ENCODE data around the gene PHF20.
"Not testable (repeated sequence)": the region's sequence is repeated elsewhere in the genome, so short reads cannot be mapped to it uniquely, and the experiment has no call there.

The PHF20 gene

DNA sequence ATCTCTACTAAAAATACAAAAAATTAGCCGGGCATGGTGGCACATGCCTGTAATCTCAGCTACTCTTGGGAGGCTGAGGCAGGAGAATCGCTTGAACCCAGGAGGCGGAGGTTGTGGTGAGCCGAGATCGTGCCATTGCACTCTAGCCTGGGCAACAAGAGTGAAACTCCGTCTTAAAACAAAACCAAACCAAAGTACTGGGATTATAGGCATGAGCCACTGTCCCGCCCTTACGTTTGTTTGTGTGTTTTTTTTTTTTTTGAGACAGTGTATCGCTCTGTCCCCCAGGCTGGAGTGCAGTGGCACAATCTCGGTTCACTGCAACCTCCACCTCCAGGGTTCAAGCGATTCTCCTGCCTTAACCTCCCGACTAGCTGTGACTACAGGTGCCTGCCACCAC is 12.0 kb downstream of the PHF20 start:
- DNase-seq: not testable (repeated sequence)

GRCh38 chr20:35785541-35785940 is 13.7 kb downstream of the PHF20 start:
- DNase-seq: not testable (repeated sequence)

GRCh38 chr20:35788796-35789195 is 17.0 kb downstream of the PHF20 start:
- no peak for DNase-seq

- DNase-seq: no peak
Observed at GRCh38 chr20:35791097-35791496, 19.3 kb downstream of the PHF20 start.

- no peak for DNase-seq
Observed at GRCh38 chr20:35791821-35792220, 20.0 kb downstream of the PHF20 start.

DNA sequence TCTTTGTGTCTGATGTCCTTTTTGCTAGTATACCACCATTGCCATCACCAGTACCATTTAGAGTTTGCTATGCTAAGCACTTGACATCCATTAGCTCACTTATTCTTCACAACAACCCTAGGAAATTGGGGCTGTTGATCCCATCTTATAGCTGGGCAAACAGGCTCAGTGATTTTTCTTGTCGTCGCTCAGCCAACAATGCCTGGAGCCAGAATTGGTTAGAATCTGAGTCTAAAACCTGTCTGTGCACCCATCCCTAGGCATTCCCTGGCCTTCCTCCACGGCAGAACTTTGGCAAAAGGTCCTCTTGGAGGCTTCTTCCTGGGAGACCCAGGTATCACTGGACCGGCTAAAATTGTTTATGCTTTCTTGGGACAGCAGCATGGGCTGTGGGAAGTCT is 20.9 kb downstream of the PHF20 start:
- DNase-seq: no peak

DNA sequence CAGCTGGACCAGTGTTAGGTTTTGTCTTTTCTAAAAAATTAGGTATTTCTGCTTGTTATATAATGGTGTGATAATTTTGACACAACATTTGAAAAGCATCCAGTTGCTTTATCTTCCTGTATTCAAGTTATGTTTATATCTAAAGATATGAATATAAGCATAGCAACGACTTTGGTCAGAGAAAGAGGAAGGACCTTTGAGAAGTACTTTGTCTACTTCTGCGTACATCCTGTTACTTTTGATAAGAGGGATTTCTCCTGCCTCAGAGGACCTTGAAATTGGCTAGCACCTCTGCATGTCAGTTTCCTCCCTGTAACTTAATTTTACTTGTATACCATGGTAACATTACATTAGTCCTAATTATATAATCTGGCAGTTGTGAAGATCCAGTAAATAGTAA is 24.8 kb downstream of the PHF20 start:
- no peak for DNase-seq

DNA sequence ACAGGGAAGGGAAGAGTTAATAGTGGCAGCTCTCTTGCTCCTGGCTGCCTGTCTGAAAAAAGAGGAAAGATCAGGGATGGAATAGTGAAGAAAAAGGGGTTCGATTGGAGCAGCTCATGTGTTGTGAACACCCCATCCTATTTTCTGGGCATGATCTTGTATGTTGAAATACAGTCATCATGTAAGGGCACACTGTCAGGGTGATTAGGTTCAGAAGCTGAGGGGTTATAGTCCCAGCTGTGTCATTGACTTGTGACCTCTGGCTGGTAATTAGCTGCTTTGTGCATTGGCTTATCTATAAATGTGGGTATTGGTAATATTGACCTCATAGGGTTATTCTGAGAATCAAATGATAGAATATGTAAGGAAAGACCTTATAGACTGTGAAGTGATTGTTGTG is 30.1 kb downstream of the PHF20 start:
- no peak for DNase-seq

DNA sequence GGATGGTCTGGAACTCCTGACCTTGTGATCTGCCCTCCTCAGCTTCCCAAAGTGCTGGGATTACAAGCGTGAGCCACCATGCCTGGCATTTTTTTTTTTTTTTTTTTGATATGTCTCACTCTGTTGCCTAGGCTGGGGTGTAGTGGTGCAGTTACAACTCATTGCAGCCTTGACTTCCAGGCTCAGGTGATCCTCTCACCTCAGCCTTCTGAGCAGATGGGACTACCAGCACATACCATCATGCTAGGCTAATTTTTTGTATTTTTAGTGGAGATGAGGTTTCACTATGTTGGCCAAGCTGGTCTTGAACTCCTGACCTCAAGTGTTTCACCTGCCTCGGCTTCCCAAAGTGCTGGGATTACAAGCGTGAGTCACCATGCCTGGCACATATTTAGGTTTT is 34.3 kb downstream of the PHF20 start:
- DNase-seq: no peak

DNA sequence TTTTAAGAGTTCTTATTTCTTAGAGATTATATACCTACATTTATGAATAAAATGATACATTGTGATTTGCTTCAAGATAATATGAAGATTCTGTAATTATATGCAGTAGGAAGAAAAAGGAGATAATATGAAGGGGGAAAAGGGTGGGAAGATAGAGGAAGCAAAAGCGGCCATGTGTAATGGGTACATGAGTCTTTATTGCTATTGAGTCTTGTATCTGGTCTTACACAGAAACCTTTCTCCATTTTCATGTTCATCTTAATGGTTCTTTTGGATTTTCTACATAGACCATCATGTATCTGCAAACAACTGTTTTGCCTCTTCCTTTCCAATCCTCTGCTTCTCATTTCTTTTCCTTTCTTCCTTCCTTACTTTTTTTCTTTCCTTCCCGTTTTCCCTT is 36.1 kb downstream of the PHF20 start:
- DNase-seq: no peak

DNA sequence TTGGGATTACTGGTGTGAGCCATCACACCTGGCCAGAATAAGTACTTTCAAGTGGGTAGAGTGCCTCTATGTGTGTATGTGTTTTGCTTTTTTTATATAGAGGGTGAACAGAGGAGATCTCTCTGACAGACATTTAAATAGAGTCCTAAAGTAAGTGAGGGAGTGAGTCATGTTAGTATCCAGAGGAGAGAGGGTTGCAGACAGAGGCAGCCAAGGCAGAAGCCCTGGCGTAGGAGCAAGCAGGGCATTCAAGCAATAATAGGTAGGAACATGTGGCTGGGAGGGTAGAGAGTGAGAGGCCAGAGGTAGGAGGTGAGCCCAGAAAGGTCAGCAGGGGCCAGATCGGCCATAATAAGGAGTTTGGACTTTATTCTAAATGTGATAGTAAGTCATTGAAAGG is 48.9 kb downstream of the PHF20 start:
- no peak for DNase-seq

DNA sequence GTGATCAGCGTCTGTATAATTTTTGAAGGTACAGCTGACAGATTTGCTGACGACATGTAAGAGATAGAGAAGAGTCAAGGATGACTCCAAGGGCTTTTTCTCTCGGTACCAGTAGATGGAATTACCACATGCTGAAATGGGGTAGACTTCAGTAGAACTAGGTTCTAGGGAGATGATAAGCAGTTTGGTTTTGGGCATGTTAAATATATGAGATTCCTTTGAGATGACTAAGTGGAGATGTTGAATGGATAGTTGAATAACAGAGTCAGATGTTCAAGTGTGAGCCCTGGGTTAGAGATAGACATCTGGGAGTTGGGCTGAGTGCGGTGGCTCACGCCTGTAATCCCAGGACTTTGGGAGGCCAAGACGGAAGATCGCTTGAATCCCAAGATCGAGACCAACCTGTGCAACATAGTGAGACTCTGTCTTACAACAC is 50.0 kb downstream of the PHF20 start:
- DNase-seq: no peak

GRCh38 chr20:35823147-35823546 is 51.3 kb downstream of the PHF20 start:
- DNase-seq: no peak

GRCh38 chr20:35823937-35824336 is 52.1 kb downstream of the PHF20 start:
- DNase-seq: no peak

DNA sequence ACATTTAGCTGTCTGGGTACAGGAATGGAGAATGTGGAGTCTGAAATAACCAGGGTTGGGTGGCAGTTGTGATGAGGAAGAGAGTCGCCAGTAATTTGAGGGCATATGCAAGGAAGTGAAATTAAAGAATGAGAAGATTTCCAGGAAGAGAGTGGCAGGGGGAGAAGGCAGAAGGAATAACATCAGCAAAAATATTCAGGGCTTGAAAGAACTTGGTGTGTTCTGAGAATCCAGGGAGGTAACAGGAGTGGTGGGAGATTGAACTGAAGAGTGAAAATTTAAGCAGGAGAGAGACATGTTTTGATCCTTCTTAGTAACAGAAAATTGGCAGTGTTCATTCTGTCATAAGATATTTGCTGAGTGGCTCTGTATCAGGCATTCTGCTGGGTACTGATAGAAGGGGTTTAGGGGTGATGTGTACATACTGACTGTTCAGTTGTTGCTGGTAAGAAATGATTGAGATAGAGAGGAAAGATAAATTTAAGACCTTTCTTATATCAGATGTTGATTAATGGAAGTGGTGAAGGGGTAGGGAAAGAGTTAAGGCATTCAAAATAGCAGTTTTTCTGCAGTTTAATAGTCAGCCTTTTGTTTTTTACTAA is 54.7 kb downstream of the PHF20 start:
- no peak for DNase-seq

GRCh38 chr20:35828434-35828833 is 56.6 kb downstream of the PHF20 start:
- DNase-seq: no peak

DNA sequence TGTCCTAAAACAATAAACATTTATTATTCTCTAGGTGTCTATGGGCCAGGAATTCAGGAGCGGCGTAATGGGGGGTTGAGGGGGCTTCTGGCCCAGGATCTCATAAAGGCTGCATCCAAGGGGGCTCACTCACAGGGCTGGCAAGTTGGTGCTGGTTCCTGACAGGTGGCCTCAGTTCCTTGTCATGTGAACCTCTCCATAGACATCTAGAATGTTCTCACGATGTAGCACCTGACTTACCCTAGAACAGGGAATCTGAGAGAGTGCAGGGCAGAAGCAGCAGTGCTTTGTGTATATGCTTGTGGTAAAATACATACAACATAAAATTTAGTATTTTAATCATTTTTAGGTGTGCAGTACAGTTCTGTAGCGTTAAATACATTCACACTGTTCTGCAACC is 57.1 kb downstream of the PHF20 start:
- DNase-seq: no peak

- no peak for DNase-seq
Observed at GRCh38 chr20:35830264-35830663, 58.4 kb downstream of the PHF20 start.

DNA sequence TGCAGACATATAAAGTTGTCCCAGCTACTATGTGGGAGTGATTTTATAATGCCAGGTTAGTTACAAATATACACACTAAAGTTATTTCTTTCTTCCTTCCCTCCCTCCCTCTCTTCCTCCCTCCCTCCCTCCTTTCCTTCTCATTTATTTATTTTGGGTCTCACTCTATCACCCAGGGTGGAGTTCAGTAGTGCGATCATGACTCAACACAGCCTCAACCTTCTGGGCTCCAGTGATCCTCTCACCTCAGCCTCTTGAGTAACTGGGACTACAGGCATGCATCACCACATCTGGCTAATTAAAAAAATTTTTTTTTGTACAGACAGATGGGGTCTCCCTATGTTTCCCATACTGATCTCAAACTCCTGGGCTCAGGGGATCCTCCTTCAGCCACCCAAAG is 59.2 kb downstream of the PHF20 start:
- peak; percentile 9 for DNase-seq

DNA sequence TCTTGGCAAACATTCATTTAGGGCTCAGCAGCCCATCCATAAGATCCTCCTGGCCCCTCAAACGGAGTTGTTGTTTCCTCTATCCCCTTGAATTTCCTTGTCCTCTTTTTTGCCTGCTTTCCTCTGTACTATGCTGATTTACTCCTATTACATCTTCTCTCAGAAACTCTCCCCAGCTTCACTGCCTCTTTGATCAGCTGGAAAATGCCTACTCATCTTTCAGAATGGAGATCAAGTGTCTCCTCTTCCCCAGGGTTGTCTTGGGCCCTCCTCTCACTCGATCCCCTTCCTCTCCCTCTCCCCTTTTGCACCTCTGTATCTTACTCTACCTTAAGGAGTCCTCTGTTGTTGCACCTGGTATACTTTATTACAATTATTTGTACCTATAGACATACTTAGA is 60.2 kb downstream of the PHF20 start:
- DNase-seq: no peak

DNA sequence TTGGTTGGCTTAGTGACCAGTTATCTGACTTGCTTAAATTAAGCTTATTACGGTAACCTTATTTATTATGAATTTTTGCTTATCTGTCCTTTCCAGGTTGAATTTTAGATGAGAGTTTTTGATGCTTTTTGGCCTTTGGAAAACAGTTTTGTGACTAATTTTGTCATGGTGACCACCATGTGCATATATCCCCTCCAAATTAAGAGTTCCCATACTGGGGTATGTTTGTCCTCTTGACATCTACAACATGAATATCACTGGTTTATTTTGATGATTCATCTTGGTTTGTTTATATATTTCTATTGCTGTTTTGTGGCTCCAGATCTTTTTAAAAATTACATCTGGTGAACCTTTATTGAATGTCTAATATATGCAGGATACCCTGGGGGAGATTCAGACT is 61.4 kb downstream of the PHF20 start:
- DNase-seq: no peak

DNA sequence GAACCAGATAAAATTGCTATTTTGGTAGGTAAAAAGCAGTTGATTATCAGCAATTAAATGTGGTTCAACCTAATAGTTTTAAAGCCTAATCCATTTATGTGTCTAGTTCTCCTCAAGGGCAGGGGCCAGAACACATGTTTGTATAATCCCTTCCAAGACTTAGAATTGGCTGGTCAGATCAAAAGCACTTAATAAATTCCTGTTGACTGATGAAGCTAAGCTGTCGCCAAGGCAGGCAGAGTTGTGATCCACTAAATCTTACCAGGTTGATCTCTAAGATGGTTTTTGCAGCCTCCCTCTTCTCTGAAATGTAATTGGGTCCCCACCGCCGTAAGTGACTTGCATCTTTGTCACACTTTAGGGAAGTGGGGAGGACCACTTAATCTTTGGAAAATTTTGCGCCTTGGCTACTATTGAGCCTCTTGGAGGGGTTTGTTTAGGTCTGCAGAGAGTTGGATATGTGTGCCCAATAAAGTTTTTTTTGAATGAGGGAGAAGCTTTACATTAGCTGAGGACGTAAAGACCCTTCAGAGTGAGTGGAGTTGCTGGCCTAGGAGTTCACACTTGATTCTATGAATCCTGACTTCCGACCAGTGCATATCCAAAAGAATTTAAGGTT is 65.9 kb downstream of the PHF20 start:
- no peak for DNase-seq

- DNase-seq: no peak
Observed at GRCh38 chr20:35838205-35838604, 66.4 kb downstream of the PHF20 start.

DNA sequence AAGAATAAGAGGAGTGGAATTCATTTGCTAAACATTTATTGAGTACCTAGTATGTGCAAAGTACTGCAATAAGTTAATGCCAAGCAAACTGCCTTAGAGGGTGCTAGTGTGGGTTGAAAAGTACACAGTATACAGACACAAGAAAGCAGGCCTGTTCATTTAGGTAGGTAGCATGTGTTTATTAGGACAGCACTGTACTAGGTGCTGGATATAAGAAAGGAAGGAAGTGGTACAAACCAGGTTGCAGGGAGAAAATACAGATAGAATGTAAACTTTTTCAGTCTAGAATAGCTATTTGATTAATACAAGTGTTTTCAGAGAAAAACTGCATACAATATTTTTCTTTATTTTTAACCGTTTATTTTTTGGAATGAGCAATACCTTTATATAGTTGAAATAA is 68.1 kb downstream of the PHF20 start:
- no peak for DNase-seq

GRCh38 chr20:35840421-35840820 is 68.6 kb downstream of the PHF20 start:
- DNase-seq: no peak
